Activated gamma-delta T cell treated with anti-CD3 and anti-CD28 coated beads, Interleukin-2, amount 50 U/mL, for 16 hours (primary cell): ENCODE results near the gene TCF15.

ENCODE experiments used
- DNase-seq: peaks from one replicate; pipeline ENCODE4 v3.0.0-alpha.2; 2020; ENCODE audit warnings: low read depth

Gene TCF15

GRCh38 chr20:611047-611842, 1.1 kb upstream of the TCF15 start:
- no peak for DNase-seq

- DNase-seq = no peak
These were observed 641 bp downstream of the TCF15 start for GRCh38 chr20:609371-609964.

GRCh38 chr20:608970-609369, 1.1 kb downstream of the TCF15 start:
- no peak for DNase-seq

- no peak for DNase-seq
These were observed 2.6 kb downstream of the TCF15 start for GRCh38 chr20:607476-607875.

- no peak for DNase-seq
These were observed 4.9 kb downstream of the TCF15 start for GRCh38 chr20:605237-605636.

- DNase-seq = no peak
These were observed 6.9 kb downstream of the TCF15 start for GRCh38 chr20:603116-603640.

GRCh38 chr20:602111-602970, 7.8 kb downstream of the TCF15 start:
- no peak for DNase-seq

- DNase-seq = no peak
These were observed 9.4 kb downstream of the TCF15 start for GRCh38 chr20:600736-601135.

- no peak for DNase-seq
These were observed 10.0 kb downstream of the TCF15 start for GRCh38 chr20:600141-600540.

GRCh38 chr20:598133-598850, 11.8 kb downstream of the TCF15 start:
- DNase-seq = no peak

- DNase-seq = no peak
These were observed 12.5 kb downstream of the TCF15 start for GRCh38 chr20:597560-597959.

GRCh38 chr20:595330-596308, 14.5 kb downstream of the TCF15 start:
- no peak for DNase-seq

GRCh38 chr20:592506-592905, 17.6 kb downstream of the TCF15 start:
- no peak for DNase-seq

- no peak for DNase-seq
These were observed 18.2 kb downstream of the TCF15 start for GRCh38 chr20:591941-592340.

GRCh38 chr20:588932-589672, 21.0 kb downstream of the TCF15 start:
- DNase-seq = no peak

GRCh38 chr20:588476-588875, 21.6 kb downstream of the TCF15 start:
- DNase-seq = no peak

- DNase-seq = no peak
These were observed 25.2 kb downstream of the TCF15 start for GRCh38 chr20:584971-585301.

- DNase-seq = no peak
These were observed 25.7 kb downstream of the TCF15 start for GRCh38 chr20:584161-584970.

- DNase-seq = no peak
These were observed 27.9 kb downstream of the TCF15 start for GRCh38 chr20:582204-582603.
